Activated naive CD4-positive, alpha-beta T cell treated with anti-CD3 and anti-CD28 coated beads for 36 hours (primary cell): ENCODE measurements around the gene MICAL2. TPM values are rescaled to one million over a fixed set of nuclear protein-coding genes. Genes with fewer than 3 reads are reported as not detected.

ENCODE experiments used
- CTCF ChIA-PET: fragments of 350-600 bp; sonication (Branson Sonifier 250); formaldehyde crosslinking; loops from one replicate; lab custom pipeline; 2021; ENCODE audit warnings: antibody characterized with exemption; lab: Charles Lee
- DNase-seq: peaks from one replicate; pipeline ENCODE4 v3.0.0-alpha.2; 2020
- H3K27ac Mint-ChIP-seq: one replicate; pipeline ENCODE4 v1.8.0; 2021; ENCODE audit warnings: mild to moderate bottlenecking, mixed read lengths
- H3K27me3 Mint-ChIP-seq: one replicate; pipeline ENCODE4 v1.8.0; 2021; ENCODE audit warnings: low read depth, mixed read lengths
- H3K36me3 Mint-ChIP-seq: one replicate; pipeline ENCODE4 v1.8.0; 2021; ENCODE audit warnings: low read depth, mixed read lengths
- H3K4me1 Mint-ChIP-seq: one replicate; pipeline ENCODE4 v1.8.0; 2021; ENCODE audit warnings: low read depth, mixed read lengths
- H3K4me3 Mint-ChIP-seq: one replicate; pipeline ENCODE4 v1.8.0; 2021; ENCODE audit warnings: mild to moderate bottlenecking, moderate library complexity, mixed read lengths
- H3K9me3 Mint-ChIP-seq: one replicate; pipeline ENCODE4 v1.8.0; 2021; ENCODE audit warnings: mixed read lengths
- intact Hi-C: fragments of 100-400 bp; cut with micrococcal nuclease; formaldehyde crosslinking; loops from one replicate; pipeline ENCODE4 v1.15.1; 2023
- total RNA-seq, 2 experiments: library from RNA; stranded (reverse); gene quantifications; one replicate each; pipeline ENCODE4 v1.2.3, GENCODE V29; 2021

The MICAL2 gene
- total RNA-seq, 2 experiments from 2014 or later = 48.7 to 54.6 TPM

DNA sequence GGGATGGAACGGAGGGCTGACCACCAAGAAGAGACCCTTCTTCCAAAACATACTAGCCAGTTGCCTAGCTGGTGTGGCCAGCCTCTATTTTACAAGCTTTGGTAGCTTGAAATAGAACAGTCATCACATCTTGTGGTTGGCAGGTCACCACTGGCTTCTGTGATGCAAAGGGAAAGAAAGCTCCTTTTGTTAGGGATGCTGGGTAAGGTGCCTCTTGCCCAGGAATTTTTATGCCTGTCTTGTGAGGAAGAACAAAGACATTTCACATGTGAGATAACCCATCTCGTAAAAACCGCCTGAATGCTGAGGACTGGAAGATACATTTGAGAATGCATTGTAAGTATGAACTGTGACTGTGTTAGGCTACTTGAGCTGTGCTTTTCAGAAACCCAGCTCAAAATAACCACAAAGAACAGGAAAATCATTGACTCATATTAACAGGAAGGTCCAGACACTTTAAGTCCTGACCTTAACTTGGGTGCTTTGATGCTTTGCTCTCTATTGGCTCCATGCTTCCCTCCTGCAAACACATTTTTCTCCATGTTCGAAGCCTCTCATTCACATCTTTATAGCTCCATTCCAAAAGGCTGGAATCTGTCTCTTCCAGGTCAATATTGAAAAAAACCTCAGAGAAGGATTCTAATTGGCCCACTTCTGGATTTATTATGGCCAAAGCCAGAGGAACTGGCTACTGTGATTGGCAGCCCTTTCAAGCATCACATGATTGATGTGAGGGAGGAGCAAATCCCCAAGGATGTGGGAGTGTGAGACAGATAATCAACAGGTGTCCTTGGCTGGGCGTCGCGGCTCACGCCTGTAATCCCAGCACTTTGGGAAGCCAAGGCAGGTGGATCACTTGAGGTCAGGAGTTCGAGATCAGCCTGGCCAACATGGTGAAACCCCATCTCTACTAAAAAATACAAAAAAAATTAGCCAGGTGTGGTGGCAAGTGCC lies 53.9 kb downstream of the MICAL2 start:
- intact Hi-C loops = no loop called here
- CTCF ChIA-PET = interaction anchor here (0.5 to 4.2 kb wide), 6 partner anchors 8 to 72 kb away, joined by 3 to 20 read pairs (median 3); no protein-coding TSS in a partner anchor
- no peak overlapping the region for H3K4me3 Mint-ChIP-seq
- H3K36me3 Mint-ChIP-seq = peaks cover 2% of the 10 kb centered on the region
- H3K4me1 Mint-ChIP-seq = peaks cover 25% of the 10 kb centered on the region
- H3K27me3 Mint-ChIP-seq = no peaks in the 10 kb centered on the region
- peak overlapping the region; percentile 59 for H3K27ac Mint-ChIP-seq
- H3K9me3 Mint-ChIP-seq = no peaks in the 10 kb centered on the region
- no peak for DNase-seq

DNA sequence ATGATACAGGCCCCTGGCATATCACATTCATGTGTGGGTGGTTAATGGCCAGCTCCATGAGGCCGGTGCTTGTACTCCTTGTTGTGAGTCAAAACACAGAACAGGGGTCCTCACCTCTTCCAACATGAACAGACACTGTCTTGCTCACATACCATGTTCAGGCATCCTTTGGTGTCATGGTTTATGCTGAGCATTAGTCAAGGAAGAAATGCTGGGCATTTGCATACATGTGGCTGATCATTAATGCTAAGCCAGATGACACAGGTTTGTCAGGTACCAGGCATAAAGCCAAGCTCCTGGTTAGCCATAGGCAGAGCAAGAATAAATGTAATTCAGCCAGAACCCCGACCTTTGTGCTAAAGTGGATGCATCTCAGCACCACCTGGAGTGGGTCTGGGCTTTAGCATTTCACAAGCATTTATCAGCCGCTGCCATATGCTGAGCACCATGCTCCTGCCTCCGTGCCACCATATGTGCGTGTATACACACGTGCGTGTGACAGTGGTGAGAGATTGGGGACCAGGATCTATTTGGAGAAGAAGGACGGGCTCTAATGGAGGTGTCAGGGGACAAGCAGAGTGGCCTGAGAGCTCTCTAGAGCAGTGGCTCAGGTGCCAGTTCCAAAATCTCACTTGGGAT lies 55.0 kb downstream of the MICAL2 start:
- intact Hi-C loops = no loop called here

GRCh38 chr11:12166299-12167060 lies 56.1 kb downstream of the MICAL2 start:
- Mint-ChIP-seq H3K36me3 (peaks cover 2% of the 10 kb centered on the region), H3K27ac (peak overlapping the region; percentile 57), H3K27me3 (no peaks in the 10 kb centered on the region), H3K4me1 (peaks cover 22% of the 10 kb centered on the region), H3K9me3 (peaks cover 2% of the 10 kb centered on the region), H3K4me3 (no peak overlapping the region)
- no peak for DNase-seq
- CTCF ChIA-PET = interaction anchor here (0.5 to 4.2 kb wide), 7 partner anchors 13 to 119 kb away, joined by 3 to 20 read pairs (median 4); no protein-coding TSS in a partner anchor
- intact Hi-C loops = loop anchor here (1.0 kb wide), 1 partner anchor 9 kb away; no protein-coding TSS in a partner anchor

More for the DNA sequence above, 55.0 kb downstream of the MICAL2 start:
- no peak overlapping the region for H3K27ac Mint-ChIP-seq
- no peak overlapping the region for H3K4me3 Mint-ChIP-seq
- DNase-seq = no peak
- CTCF ChIA-PET = interaction anchor here (1.2 to 4.2 kb wide), 2 partner anchors 44 to 71 kb away, joined by 3 to 20 read pairs; no protein-coding TSS in a partner anchor
- peaks cover 2% of the 10 kb centered on the region for H3K36me3 Mint-ChIP-seq
- no peaks in the 10 kb centered on the region for H3K9me3 Mint-ChIP-seq
- no peaks in the 10 kb centered on the region for H3K27me3 Mint-ChIP-seq
- H3K4me1 Mint-ChIP-seq = peaks cover 22% of the 10 kb centered on the region

- Mint-ChIP-seq H3K36me3 (peaks cover 2% of the 10 kb centered on the region), H3K9me3 (peaks cover 5% of the 10 kb centered on the region), H3K27me3 (no peaks in the 10 kb centered on the region), H3K27ac (peak overlapping the region; percentile 57), H3K4me1 (peaks cover 24% of the 10 kb centered on the region), H3K4me3 (no peak overlapping the region)
- intact Hi-C loops = loop anchor here (1.0 kb wide), 1 partner anchor 10 kb away; no protein-coding TSS in a partner anchor
- CTCF ChIA-PET = interaction anchor here (0.6 to 4.2 kb wide), 5 partner anchors 12 to 120 kb away, joined by 3 to 20 read pairs (median 3); no protein-coding TSS in a partner anchor
- DNase-seq = peak; percentile 62
Measured at GRCh38 chr11:12167061-12168000, 56.9 kb downstream of the MICAL2 start.

GRCh38 chr11:12168114-12168513 lies 57.7 kb downstream of the MICAL2 start:
- Mint-ChIP-seq H3K9me3 (peaks cover 7% of the 10 kb centered on the region), H3K27ac (no peak overlapping the region), H3K27me3 (no peaks in the 10 kb centered on the region), H3K36me3 (peaks cover 4% of the 10 kb centered on the region), H3K4me1 (peaks cover 29% of the 10 kb centered on the region), H3K4me3 (no peak overlapping the region)
- intact Hi-C loops = no loop called here
- DNase-seq = no peak
- CTCF ChIA-PET = interaction anchor here (0.6 kb wide), 1 partner anchor 14 kb away, joined by 3 read pairs; no protein-coding TSS in a partner anchor

GRCh38 chr11:12169822-12170221 lies 59.4 kb downstream of the MICAL2 start:
- Mint-ChIP-seq H3K9me3 (peaks cover 9% of the 10 kb centered on the region), H3K36me3 (peaks cover 5% of the 10 kb centered on the region), H3K4me3 (no peak overlapping the region), H3K27ac (no peak overlapping the region), H3K4me1 (peaks cover 34% of the 10 kb centered on the region), H3K27me3 (no peaks in the 10 kb centered on the region)
- DNase-seq = no peak
- CTCF ChIA-PET = no interaction called here
- intact Hi-C loops = no loop called here

DNA sequence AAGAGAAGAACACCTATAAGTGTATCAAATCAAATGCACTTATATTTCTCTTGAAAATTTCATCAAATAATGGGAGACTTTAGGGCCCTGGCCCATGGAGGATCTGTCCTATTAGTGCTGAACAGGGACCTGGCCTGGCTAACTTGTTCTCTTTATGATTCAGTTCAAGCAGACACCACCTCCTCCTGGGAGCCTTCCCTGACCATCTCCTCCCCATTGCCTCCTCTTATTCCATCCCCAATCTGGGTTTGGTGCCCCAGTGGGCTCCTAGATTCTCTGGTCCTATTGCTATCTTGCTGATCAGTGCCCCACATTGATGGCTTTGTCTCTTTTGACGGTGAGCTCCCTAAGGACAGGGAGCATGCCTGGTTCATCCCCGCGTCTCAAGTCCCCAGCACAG lies 60.1 kb downstream of the MICAL2 start:
- peaks cover 40% of the 10 kb centered on the region for H3K4me1 Mint-ChIP-seq
- H3K27ac Mint-ChIP-seq = no peak overlapping the region
- no peak for DNase-seq
- CTCF ChIA-PET = interaction anchor here (0.6 to 1.3 kb wide), 3 partner anchors 20 to 300 kb away, joined by 3 read pairs; no protein-coding TSS in a partner anchor
- H3K36me3 Mint-ChIP-seq = peaks cover 7% of the 10 kb centered on the region
- intact Hi-C loops = no loop called here
- H3K9me3 Mint-ChIP-seq = peaks cover 11% of the 10 kb centered on the region
- H3K4me3 Mint-ChIP-seq = no peak overlapping the region
- no peaks in the 10 kb centered on the region for H3K27me3 Mint-ChIP-seq

- Mint-ChIP-seq H3K27me3 (no peaks in the 10 kb centered on the region), H3K9me3 (peaks cover 12% of the 10 kb centered on the region), H3K36me3 (peaks cover 9% of the 10 kb centered on the region), H3K4me3 (no peak overlapping the region), H3K4me1 (peaks cover 45% of the 10 kb centered on the region), H3K27ac (no peak overlapping the region)
- intact Hi-C loops = no loop called here
- CTCF ChIA-PET = interaction anchor here (0.6 to 1.3 kb wide), 3 partner anchors 21 to 301 kb away, joined by 3 read pairs; no protein-coding TSS in a partner anchor
- DNase-seq = no peak
Measured at GRCh38 chr11:12170984-12171383, 60.6 kb downstream of the MICAL2 start.

DNA sequence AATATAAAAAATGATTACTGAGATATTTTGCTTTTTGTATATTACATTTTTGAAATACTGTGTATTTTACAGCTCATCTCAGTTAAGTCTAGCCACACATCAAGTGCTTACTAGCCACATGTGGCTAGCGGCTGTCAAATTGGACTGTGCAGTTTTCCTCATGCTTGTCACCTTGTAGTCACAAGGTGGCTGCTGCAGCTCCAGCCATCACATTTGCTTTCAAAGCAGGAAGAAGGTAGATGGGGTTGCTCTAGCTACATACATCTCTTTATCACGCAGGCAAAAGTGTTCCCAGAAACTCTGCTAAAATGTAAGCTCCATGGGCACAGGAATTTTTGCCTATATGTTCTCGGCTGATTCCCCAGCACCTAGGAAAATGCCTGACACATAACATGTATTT lies 61.5 kb downstream of the MICAL2 start:
- peaks cover 9% of the 10 kb centered on the region for H3K36me3 Mint-ChIP-seq
- peaks cover 15% of the 10 kb centered on the region for H3K9me3 Mint-ChIP-seq
- intact Hi-C loops = no loop called here
- no peak overlapping the region for H3K27ac Mint-ChIP-seq
- H3K27me3 Mint-ChIP-seq = no peaks in the 10 kb centered on the region
- DNase-seq = no peak
- H3K4me1 Mint-ChIP-seq = peaks cover 48% of the 10 kb centered on the region
- no peak overlapping the region for H3K4me3 Mint-ChIP-seq
- CTCF ChIA-PET = interaction anchor here (0.9 to 2.3 kb wide), 4 partner anchors 12 to 124 kb away, joined by 3 to 8 read pairs (median 3); no protein-coding TSS in a partner anchor

DNA sequence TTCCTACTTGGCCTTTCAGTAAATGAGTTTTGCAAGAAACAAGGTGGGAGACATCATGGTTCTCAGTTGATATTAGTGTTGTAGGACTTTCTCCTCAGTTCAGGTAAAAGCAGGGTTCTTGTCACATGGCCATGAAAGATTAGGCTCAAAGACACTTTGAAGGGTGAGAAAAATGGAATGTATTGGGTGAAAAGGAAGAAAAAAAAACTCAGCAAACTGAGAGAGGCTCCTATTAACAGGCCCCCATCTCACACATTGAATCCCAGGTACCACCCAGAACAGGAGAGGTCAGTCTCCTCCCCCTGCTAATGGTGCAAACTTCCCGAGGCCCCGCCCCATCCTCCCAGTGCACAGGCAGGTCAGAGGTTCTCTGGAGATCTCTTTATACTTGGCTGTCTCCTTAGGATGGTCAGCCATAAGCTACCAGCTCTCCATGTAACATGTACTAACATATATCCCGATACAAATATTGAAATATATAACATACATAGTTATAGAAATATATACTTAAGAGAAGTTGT lies 62.2 kb downstream of the MICAL2 start:
- Mint-ChIP-seq H3K27ac (no peak overlapping the region), H3K36me3 (peaks cover 9% of the 10 kb centered on the region), H3K4me3 (no peak overlapping the region), H3K9me3 (peaks cover 15% of the 10 kb centered on the region), H3K27me3 (no peaks in the 10 kb centered on the region), H3K4me1 (peaks cover 48% of the 10 kb centered on the region)
- intact Hi-C loops = no loop called here
- no peak for DNase-seq
- CTCF ChIA-PET = interaction anchor here (0.6 to 2.3 kb wide), 7 partner anchors 8 to 125 kb away, joined by 3 to 8 read pairs (median 3); no protein-coding TSS in a partner anchor
